Measurements from ENCODE around the gene ANGPTL8. TPM values are rescaled to one million over a fixed set of nuclear protein-coding genes. Genes with fewer than 3 reads are reported as not detected.

The ANGPTL8 gene
- total and polyA plus RNA-seq, 2 of the 13 experiments (the other 11 are each of a cell fraction or from before 2014, with no cell fraction given): 27.3 to 243 TPM

DNA sequence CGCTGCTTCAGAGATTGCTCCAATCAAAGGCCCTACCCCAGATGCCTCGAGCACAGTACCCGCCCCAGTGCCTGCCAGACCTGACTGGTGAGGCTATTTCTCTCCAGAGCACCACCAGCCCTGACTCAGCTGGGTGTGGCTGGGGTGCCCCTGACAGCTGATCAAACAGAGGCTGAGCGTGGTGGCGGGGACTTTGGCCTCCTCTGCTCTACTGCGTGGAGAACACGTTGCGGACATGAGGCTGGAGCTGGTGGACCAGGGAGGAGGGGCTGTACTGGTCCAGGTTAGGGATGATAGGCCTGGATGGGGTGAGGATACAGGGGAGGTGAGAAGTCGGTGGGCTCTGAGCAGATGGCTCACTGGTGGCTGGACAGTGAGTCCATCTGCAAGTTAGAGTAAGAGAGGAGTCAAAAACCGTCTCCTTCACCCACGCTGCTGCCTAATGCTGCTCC is 26.4 kb downstream of the ANGPTL8 start (continued):
- TF ChIP-seq ZNF577 (CRISPR knock-in tag; IDR thresholded peaks at IDR 0.05; ENCODE audit: borderline replicate concordance, low read depth) (no peak), GATA4 (IDR thresholded peaks at IDR 0.05; ENCODE audit: borderline replicate concordance, low read depth) (peak; percentile 29; the same call in 1 of the 2 replicates), IRX3 (CRISPR knock-in tag; IDR thresholded peaks at IDR 0.05; ENCODE audit: borderline replicate concordance, low read depth) (peak; percentile 96), PHF8 (CRISPR knock-in tag; IDR thresholded peaks at IDR 0.05) (peak; percentile 68), ZNF430 (CRISPR knock-in tag; IDR thresholded peaks at IDR 0.05) (peak; percentile 98), ZBTB25 (CRISPR knock-in tag; IDR thresholded peaks at IDR 0.05) (peak; percentile 90), DNMT3B (CRISPR knock-in tag; conservative IDR thresholded peaks at IDR 0.05) (peak; percentile 89; the same call in 1 of the 2 replicates), ZNF101 (CRISPR knock-in tag; IDR thresholded peaks at IDR 0.05; ENCODE audit: borderline replicate concordance, low read depth) (no peak), ZNF552 (CRISPR knock-in tag; IDR thresholded peaks at IDR 0.05; ENCODE audit: borderline replicate concordance) (peak; percentile 88; the same call in 1 of the 2 replicates), TOPORS (CRISPR knock-in tag; IDR thresholded peaks at IDR 0.05) (peak; percentile 92), KDM6A (CRISPR knock-in tag; IDR thresholded peaks at IDR 0.05; ENCODE audit: low read depth) (peak; percentile 99), XRCC5 (optimal IDR thresholded peaks at IDR 0.05; ENCODE audit: low read length) (peak; percentile 85), GTF2F1 (IDR thresholded peaks at IDR 0.05; ENCODE audit: low read length) (no peak), ZNF790 (CRISPR knock-in tag; IDR thresholded peaks at IDR 0.05; ENCODE audit: borderline replicate concordance) (no peak), RFX3 (CRISPR knock-in tag; IDR thresholded peaks at IDR 0.05) (no peak), YEATS2 (CRISPR knock-in tag; IDR thresholded peaks at IDR 0.05; ENCODE audit: borderline replicate concordance) (peak; percentile 84; the same call in 1 of the 2 replicates), CHCHD3 (CRISPR knock-in tag; IDR thresholded peaks at IDR 0.05) (no peak), RFX5 (IDR thresholded peaks at IDR 0.05; ENCODE audit: low read depth, low read length) (no peak), ZNF121 (CRISPR knock-in tag; IDR thresholded peaks at IDR 0.05) (peak; percentile 80; the same call in 1 of the 2 replicates), ZNF589 (CRISPR knock-in tag; conservative IDR thresholded peaks at IDR 0.05) (peak; percentile 94), ZNF543 (CRISPR knock-in tag; IDR thresholded peaks at IDR 0.05) (peak; percentile 86)
- TF ChIP-seq, protein P1, sequence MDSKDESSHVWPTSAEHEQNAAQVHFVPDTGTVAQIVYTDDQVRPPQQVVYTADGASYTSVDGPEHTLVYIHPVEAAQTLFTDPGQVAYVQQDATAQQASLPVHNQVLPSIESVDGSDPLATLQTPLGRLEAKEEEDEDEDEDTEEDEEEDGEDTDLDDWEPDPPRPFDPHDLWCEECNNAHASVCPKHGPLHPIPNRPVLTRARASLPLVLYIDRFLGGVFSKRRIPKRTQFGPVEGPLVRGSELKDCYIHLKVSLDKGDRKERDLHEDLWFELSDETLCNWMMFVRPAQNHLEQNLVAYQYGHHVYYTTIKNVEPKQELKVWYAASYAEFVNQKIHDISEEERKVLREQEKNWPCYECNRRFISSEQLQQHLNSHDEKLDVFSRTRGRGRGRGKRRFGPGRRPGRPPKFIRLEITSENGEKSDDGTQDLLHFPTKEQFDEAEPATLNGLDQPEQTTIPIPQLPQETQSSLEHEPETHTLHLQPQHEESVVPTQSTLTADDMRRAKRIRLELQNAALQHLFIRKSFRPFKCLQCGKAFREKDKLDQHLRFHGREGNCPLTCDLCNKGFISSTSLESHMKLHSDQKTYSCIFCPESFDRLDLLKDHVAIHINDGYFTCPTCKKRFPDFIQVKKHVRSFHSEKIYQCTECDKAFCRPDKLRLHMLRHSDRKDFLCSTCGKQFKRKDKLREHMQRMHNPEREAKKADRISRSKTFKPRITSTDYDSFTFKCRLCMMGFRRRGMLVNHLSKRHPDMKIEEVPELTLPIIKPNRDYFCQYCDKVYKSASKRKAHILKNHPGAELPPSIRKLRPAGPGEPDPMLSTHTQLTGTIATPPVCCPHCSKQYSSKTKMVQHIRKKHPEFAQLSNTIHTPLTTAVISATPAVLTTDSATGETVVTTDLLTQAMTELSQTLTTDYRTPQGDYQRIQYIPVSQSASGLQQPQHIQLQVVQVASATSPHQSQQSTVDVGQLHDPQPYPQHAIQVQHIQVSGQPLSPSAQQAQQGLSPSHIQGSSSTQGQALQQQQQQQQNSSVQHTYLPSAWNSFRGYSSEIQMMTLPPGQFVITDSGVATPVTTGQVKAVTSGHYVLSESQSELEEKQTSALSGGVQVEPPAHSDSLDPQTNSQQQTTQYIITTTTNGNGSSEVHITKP (CRISPR knock-in tag; IDR thresholded peaks at IDR 0.05; ENCODE audit: low read depth): peak; percentile 36; the same call in 1 of the 2 replicates
- TF ChIP-seq, protein P2, sequence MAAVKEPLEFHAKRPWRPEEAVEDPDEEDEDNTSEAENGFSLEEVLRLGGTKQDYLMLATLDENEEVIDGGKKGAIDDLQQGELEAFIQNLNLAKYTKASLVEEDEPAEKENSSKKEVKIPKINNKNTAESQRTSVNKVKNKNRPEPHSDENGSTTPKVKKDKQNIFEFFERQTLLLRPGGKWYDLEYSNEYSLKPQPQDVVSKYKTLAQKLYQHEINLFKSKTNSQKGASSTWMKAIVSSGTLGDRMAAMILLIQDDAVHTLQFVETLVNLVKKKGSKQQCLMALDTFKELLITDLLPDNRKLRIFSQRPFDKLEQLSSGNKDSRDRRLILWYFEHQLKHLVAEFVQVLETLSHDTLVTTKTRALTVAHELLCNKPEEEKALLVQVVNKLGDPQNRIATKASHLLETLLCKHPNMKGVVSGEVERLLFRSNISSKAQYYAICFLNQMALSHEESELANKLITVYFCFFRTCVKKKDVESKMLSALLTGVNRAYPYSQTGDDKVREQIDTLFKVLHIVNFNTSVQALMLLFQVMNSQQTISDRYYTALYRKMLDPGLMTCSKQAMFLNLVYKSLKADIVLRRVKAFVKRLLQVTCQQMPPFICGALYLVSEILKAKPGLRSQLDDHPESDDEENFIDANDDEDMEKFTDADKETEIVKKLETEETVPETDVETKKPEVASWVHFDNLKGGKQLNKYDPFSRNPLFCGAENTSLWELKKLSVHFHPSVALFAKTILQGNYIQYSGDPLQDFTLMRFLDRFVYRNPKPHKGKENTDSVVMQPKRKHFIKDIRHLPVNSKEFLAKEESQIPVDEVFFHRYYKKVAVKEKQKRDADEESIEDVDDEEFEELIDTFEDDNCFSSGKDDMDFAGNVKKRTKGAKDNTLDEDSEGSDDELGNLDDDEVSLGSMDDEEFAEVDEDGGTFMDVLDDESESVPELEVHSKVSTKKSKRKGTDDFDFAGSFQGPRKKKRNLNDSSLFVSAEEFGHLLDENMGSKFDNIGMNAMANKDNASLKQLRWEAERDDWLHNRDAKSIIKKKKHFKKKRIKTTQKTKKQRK (IDR thresholded peaks at IDR 0.05; ENCODE audit: low read length): no peak

Data from HepG2 (cell line).